Gastrocnemius medialis (tissue), 4 donors: Measurements from ENCODE around the gene NFKB2. TPM values are rescaled to one million over a fixed set of nuclear protein-coding genes. Genes with fewer than 3 reads are reported as not detected.

Source experiments
- ATAC-seq, 2 donors: fragments of 150-250 bp; one replicate each; pipeline ENCODE4 v1.9.1; 2016
- DNase-seq, 2 donors: peaks; one replicate each; pipeline ENCODE4 v3.0.0-alpha.2; 2019
- H3K27ac ChIP-seq, 4 donors: fragments of 200-600 bp; sonication (generic); 1 replicate in 1 of 4; 2 replicates in 3 of 4; pipeline ENCODE4 v1.5.1; 2016 to 2018; ENCODE audit warnings: mild to moderate bottlenecking in 2 of 4, moderate library complexity in 1 of 4
- H3K27me3 ChIP-seq, 3 donors: fragments of 200-600 bp; sonication (generic) in 2 of 3; 1 replicate in 1 of 3; 2 replicates in 2 of 3; pipeline versions ENCODE4 v1.5.1 to v1.6.0; 2016 to 2019; ENCODE audit warnings: mild to moderate bottlenecking in 1 of 3, moderate library complexity in 1 of 3
- H3K36me3 ChIP-seq, 2 donors: fragments of 200-600 bp; sonication (generic) in 1 of 2; one replicate each; pipeline ENCODE4 v1.5.1; 2017 to 2018
- H3K4me1 ChIP-seq, 2 donors: fragments of 200-600 bp; sonication (generic) in 1 of 2; one replicate each; pipeline ENCODE4 v1.5.1; 2016 to 2017; ENCODE audit warnings: mild to moderate bottlenecking in 2 of 2
- H3K4me3 ChIP-seq, 4 donors: fragments of 200-600 bp; sonication (generic) in 3 of 4; 1 replicate in 1 of 4; 2 replicates in 3 of 4; pipeline ENCODE4 v1.5.1; 2016 to 2019; ENCODE audit warnings: mild to moderate bottlenecking in 2 of 4
- H3K9me3 ChIP-seq, 3 donors: fragments of 200-600 bp; sonication (generic) in 2 of 3; 1 replicate in 1 of 3; 2 replicates in 2 of 3; pipeline ENCODE4 v1.5.1; 2016 to 2019
- CTCF ChIP-seq, 5 experiments: fragments of 450-650 bp in 3 of 5; fragments of 200-600 bp in 2 of 5; sonication (generic) in 2 of 5; IDR thresholded peaks in 4 of 5; conservative IDR thresholded peaks in 1 of 5; 1 replicate in 4 of 5; 2 replicates in 1 of 5; pipeline ENCODE4 v1.5.1; 2016 to 2019; ENCODE audit warnings: antibody characterized with exemption in 5 of 5, mild to moderate bottlenecking in 3 of 5, moderate library complexity in 3 of 5
- POLR2A ChIP-seq, 2 donors: fragments of 450-650 bp; IDR thresholded peaks; one replicate each; pipeline ENCODE4 v1.6.1; 2017; ENCODE audit warnings: antibody characterized with exemption in 2 of 2, mild to moderate bottlenecking in 2 of 2, moderate library complexity in 2 of 2
- in situ Hi-C, 4 donors: fragments of 200-750 bp; cut with MboI; loops; one replicate each; pipeline versions ENCODE4 v1.15.0 to v1.8.0; 2017; ENCODE audit warnings: low sequenced_read_pairs in 4 of 4
- intact Hi-C: fragments of 100-400 bp; cut with DNase I; formaldehyde crosslinking; loops from one replicate; pipeline ENCODE4 v1.15.1; 2023; ENCODE audit warnings: low total_unique reads
- total RNA-seq, 4 donors: library from RNA; depleted of rRNA; stranded (reverse); fragments of >200 nt; gene quantifications; one replicate each; pipeline versions ENCODE4 v1.1.0 to v1.2.3, GENCODE V29; 2016

Gene NFKB2
- total RNA-seq, 4 donors from 2014 or later: 8.6 to 17.3 (median 12.8) TPM

DNA sequence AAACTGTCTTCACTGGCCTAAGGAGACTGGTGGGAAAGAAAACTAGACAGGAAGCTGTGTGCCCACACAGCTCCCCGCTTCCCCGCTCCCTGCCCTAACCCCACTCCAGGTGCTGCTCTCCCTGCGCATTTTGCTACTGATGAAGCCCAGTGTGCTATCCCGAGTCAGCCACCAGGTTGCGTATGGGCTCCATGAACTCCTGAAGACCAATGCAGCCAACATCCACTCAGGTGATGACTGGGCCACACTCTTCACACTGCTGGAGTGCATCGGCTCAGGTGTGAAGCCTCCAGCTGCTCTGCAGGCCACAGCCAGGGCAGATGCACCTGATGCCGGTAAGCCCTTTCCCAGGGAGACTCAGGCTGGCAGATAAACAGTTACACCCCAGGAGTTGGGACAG, 20.3 kb upstream of the NFKB2 start:
- H3K4me3 ChIP-seq: no peak overlapping the region
- no peaks in the 10 kb centered on the region for H3K9me3 ChIP-seq
- TF ChIP-seq CTCF (IDR thresholded peaks at IDR 0.05 in 4 of 5, conservative IDR thresholded peaks at IDR 0.05 in 1 of 5): no peak
- TF ChIP-seq POLR2A (IDR thresholded peaks at IDR 0.05): no peak
- H3K27ac ChIP-seq: no peak overlapping the region
- in situ Hi-C loops: loop anchor here in 1 of 4 donors (25.0 kb wide), 1 partner anchor 212 kb away; no protein-coding TSS in a partner anchor
- intact Hi-C loops: no loop called here
- H3K36me3 ChIP-seq: peaks cover 9 to 97% of the 10 kb centered on the region in 2 donors
- ATAC-seq (no peak), DNase-seq (no peak)
- no peaks in the 10 kb centered on the region for H3K27me3 ChIP-seq
- no peaks in the 10 kb centered on the region for H3K4me1 ChIP-seq

- no peaks in the 10 kb centered on the region for H3K4me1 ChIP-seq
- intact Hi-C loops (no loop called here), in situ Hi-C loops (loop anchor here in 1 of 4 donors (25.0 kb wide), 1 partner anchor 211 kb away; no protein-coding TSS in a partner anchor)
- no peak overlapping the region for H3K27ac ChIP-seq
- no peak for DNase-seq
- no peak overlapping the region for H3K4me3 ChIP-seq
- peaks cover 9 to 97% of the 10 kb centered on the region in 2 donors for H3K36me3 ChIP-seq
- no peaks in the 10 kb centered on the region for H3K27me3 ChIP-seq
- no peak for TF ChIP-seq POLR2A (IDR thresholded peaks at IDR 0.05)
- no peak for TF ChIP-seq CTCF (IDR thresholded peaks at IDR 0.05 in 4 of 5, conservative IDR thresholded peaks at IDR 0.05 in 1 of 5)
- no peaks in the 10 kb centered on the region for H3K9me3 ChIP-seq
- ATAC-seq: no peak
Measured at GRCh38 chr10:102375867-102376266, 19.6 kb upstream of the NFKB2 start.

DNA sequence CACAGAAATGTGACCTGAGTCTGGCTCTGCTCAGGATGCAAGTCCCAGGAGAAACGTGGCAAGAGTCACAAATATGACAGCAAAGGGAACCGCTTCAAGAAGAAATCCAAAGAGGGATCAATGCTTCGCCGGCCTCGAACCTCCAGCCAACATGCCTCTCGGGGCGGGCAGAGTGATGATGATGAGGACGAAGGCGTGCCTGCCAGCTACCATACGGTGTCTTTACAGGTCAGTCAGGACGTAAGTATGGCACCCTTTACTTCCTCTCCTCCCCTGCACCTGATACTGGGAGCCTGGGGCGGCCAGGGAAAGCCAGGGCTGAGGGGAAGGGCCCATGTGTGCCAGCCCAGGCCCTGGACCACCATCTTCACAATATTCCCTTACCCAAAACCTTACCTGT, 18.6 kb upstream of the NFKB2 start:
- Histone ChIP-seq H3K27ac (no peak overlapping the region), H3K9me3 (no peaks in the 10 kb centered on the region), H3K27me3 (no peaks in the 10 kb centered on the region), H3K4me1 (no peaks in the 10 kb centered on the region), H3K4me3 (no peak overlapping the region), H3K36me3 (peaks cover 5 to 95% of the 10 kb centered on the region in 2 donors)
- no peak for TF ChIP-seq CTCF (IDR thresholded peaks at IDR 0.05 in 4 of 5, conservative IDR thresholded peaks at IDR 0.05 in 1 of 5)
- no peak for TF ChIP-seq POLR2A (IDR thresholded peaks at IDR 0.05)
- intact Hi-C loops: no loop called here
- DNase-seq (no peak), ATAC-seq (no peak)
- in situ Hi-C loops: loop anchor here in 1 of 4 donors (25.0 kb wide), 1 partner anchor 210 kb away; no protein-coding TSS in a partner anchor

- in situ Hi-C loops (loop anchor here in 1 of 4 donors (25.0 kb wide), 1 partner anchor 208 kb away; no protein-coding TSS in a partner anchor), intact Hi-C loops (no loop called here)
- ATAC-seq (no peak), DNase-seq (no peak)
- no peaks in the 10 kb centered on the region for H3K9me3 ChIP-seq
- H3K4me1 ChIP-seq: no peaks in the 10 kb centered on the region
- TF ChIP-seq CTCF (IDR thresholded peaks at IDR 0.05 in 4 of 5, conservative IDR thresholded peaks at IDR 0.05 in 1 of 5) (no peak), POLR2A (IDR thresholded peaks at IDR 0.05) (no peak)
- H3K36me3 ChIP-seq: peaks cover 5 to 83% of the 10 kb centered on the region in 2 donors
- no peaks in the 10 kb centered on the region for H3K27me3 ChIP-seq
- H3K27ac ChIP-seq: no peak overlapping the region
- H3K4me3 ChIP-seq: no peak overlapping the region
Measured at GRCh38 chr10:102379383-102379782, 16.1 kb upstream of the NFKB2 start.

DNA sequence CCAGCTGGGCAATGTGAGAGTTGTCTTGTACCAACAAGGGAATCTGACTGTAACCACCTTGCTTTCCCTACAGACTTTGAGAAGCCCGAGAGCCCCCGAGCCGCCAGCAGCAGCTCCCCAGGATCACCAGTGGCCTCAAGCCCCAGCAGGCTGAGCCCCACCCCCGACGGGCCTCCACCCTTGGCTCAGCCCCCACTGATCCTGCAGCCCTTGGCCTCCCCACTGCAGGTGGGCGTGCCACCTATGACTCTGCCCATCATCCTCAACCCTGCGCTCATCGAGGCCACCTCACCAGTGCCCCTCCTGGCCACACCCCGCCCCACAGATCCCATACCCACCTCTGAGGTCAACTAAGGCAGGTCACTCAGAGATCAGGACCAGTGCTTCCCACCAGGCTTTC, 13.5 kb upstream of the NFKB2 start:
- Histone ChIP-seq H3K27me3 (no peaks in the 10 kb centered on the region), H3K36me3 (peaks cover 0 to 58% of the 10 kb centered on the region in 2 donors), H3K4me3 (no peak overlapping the region), H3K4me1 (no peaks in the 10 kb centered on the region), H3K27ac (no peak overlapping the region), H3K9me3 (no peaks in the 10 kb centered on the region)
- in situ Hi-C loops: loop anchor here in 1 of 4 donors (25.0 kb wide), 1 partner anchor 205 kb away; no protein-coding TSS in a partner anchor
- TF ChIP-seq CTCF (IDR thresholded peaks at IDR 0.05 in 4 of 5, conservative IDR thresholded peaks at IDR 0.05 in 1 of 5): no peak
- TF ChIP-seq POLR2A (IDR thresholded peaks at IDR 0.05): no peak
- DNase-seq: no peak
- ATAC-seq: no peak
- intact Hi-C loops: no loop called here
